ENCODE data around the gene GPR18.

Gene GPR18

GRCh38 chr13:99258210-99258860, at the start of gene GPR18:
Gene GPR18, minus strand, starts transcription at chr13:99258379. Its CDS starts 2,507 bp downstream, at chr13:99255872.
- DNase-seq = no peak

GRCh38 chr13:99307648-99308339, 49.6 kb upstream of the GPR18 start:
- DNase-seq = no peak

- no peak for DNase-seq
Measured at GRCh38 chr13:99307247-99307646, 49.1 kb upstream of the GPR18 start, which contains the start of gene GPR183. Gene GPR183, minus strand, starts transcription at chr13:99307399. Its CDS starts 11,254 bp downstream, at chr13:99296145.

GRCh38 chr13:99305566-99305965, 47.4 kb upstream of the GPR18 start:
- DNase-seq = no peak

GRCh38 chr13:99305158-99305557, 47.0 kb upstream of the GPR18 start:
- DNase-seq = no peak

GRCh38 chr13:99304541-99304940, 46.4 kb upstream of the GPR18 start:
- no peak for DNase-seq

- no peak for DNase-seq
Measured at GRCh38 chr13:99303863-99304521, 45.8 kb upstream of the GPR18 start.

GRCh38 chr13:99302637-99303505, 44.7 kb upstream of the GPR18 start:
- no peak for DNase-seq

GRCh38 chr13:99301913-99302636, 43.9 kb upstream of the GPR18 start:
- DNase-seq = no peak

GRCh38 chr13:99301056-99301838, 43.1 kb upstream of the GPR18 start:
- DNase-seq = no peak

GRCh38 chr13:99299920-99300341, 41.8 kb upstream of the GPR18 start:
- DNase-seq = no peak

- no peak for DNase-seq
Measured at GRCh38 chr13:99299256-99299919, 41.2 kb upstream of the GPR18 start.

- no peak for DNase-seq
Measured at GRCh38 chr13:99298056-99298455, 39.9 kb upstream of the GPR18 start.

- no peak for DNase-seq
Measured at GRCh38 chr13:99297331-99297730, 39.2 kb upstream of the GPR18 start.

GRCh38 chr13:99296398-99296797, 38.2 kb upstream of the GPR18 start:
- no peak for DNase-seq

GRCh38 chr13:99295488-99296252, 37.5 kb upstream of the GPR18 start:
- no peak for DNase-seq

GRCh38 chr13:99294958-99295357, 36.8 kb upstream of the GPR18 start:
- no peak for DNase-seq

GRCh38 chr13:99294198-99294597, 36.0 kb upstream of the GPR18 start:
- DNase-seq = no peak

GRCh38 chr13:99293178-99293577, 35.0 kb upstream of the GPR18 start:
- DNase-seq = no peak

- no peak for DNase-seq
Measured at GRCh38 chr13:99290894-99291293, 32.7 kb upstream of the GPR18 start.

Data from NCI-H1105 treated with DMSO at 0.1 percent for 48 hours (cell line).